Vagina (tissue), 2 donors: ENCODE results near the gene GPR55.

Experiments
- CTCF ChIP-seq, 3 experiments: fragments of 450-650 bp in 2 of 3; fragments of 200-600 bp in 1 of 3; sonication (generic) in 1 of 3; IDR thresholded peaks; one replicate each; pipeline ENCODE4 v1.5.1; 2017 to 2019; ENCODE audit warnings: antibody characterized with exemption in 3 of 3, mild to moderate bottlenecking in 2 of 3, moderate library complexity in 2 of 3
- POLR2A ChIP-seq, 2 donors: fragments of 450-650 bp; IDR thresholded peaks; one replicate each; pipeline ENCODE4 v1.6.1; 2017; ENCODE audit warnings: antibody characterized with exemption in 2 of 2, mild to moderate bottlenecking in 2 of 2, moderate library complexity in 2 of 2
- POLR2AphosphoS5 ChIP-seq, 2 donors: sonication (generic); formaldehyde crosslinking; IDR thresholded peaks; one replicate each; pipeline ENCODE4 v1.9.0; 2017; ENCODE audit warnings: antibody characterized with exemption in 2 of 2, mild to moderate bottlenecking in 2 of 2, low read depth in 1 of 2; ENCODE audit not compliant: insufficient read depth in 1 of 2

GRCh38 chr2:230893841-230894781 is 30.9 kb downstream of the GPR55 start:
- TF ChIP-seq CTCF (IDR thresholded peaks at IDR 0.05) (no peak), POLR2A (IDR thresholded peaks at IDR 0.05) (no peak), POLR2AphosphoS5 (IDR thresholded peaks at IDR 0.05; ENCODE audit: insufficient read depth in 1 of 2, low read depth in 1 of 2) (no peak)
